Smooth muscle cell of the brain vasculature (primary cell): ENCODE results near the gene FGF14.

Experiments
- DNase-seq: peaks from one replicate; pipeline ENCODE4 v3.0.0-alpha.2; 2012; ENCODE audit warnings: low read depth, low spot score

The FGF14 gene

GRCh38 chr13:101661839-101662238 is 740.0 kb downstream of the FGF14 start:
- no peak for DNase-seq
